Activated naive CD8-positive, alpha-beta T cell treated with anti-CD3 and anti-CD28 coated beads for 36 hours (primary cell): ENCODE results near the gene NEO1. TPM values are rescaled to one million over a fixed set of nuclear protein-coding genes. Genes with fewer than 3 reads are reported as not detected.
"Not testable (repeated sequence)": the region's sequence is repeated elsewhere in the genome, so short reads cannot be mapped to it uniquely, and the experiment has no call there.

Source experiments
- DNase-seq: peaks from one replicate; pipeline ENCODE4 v3.0.0; 2021
- H3K27ac Mint-ChIP-seq: one replicate; pipeline ENCODE4 v1.8.0; 2022; ENCODE audit warnings: mild to moderate bottlenecking, moderate library complexity, mixed read lengths
- H3K27me3 Mint-ChIP-seq: one replicate; pipeline ENCODE4 v1.8.0; 2022; ENCODE audit warnings: mild to moderate bottlenecking, mixed read lengths
- H3K36me3 Mint-ChIP-seq: one replicate; pipeline ENCODE4 v1.8.0; 2021; ENCODE audit warnings: mild to moderate bottlenecking, mixed read lengths
- H3K4me1 Mint-ChIP-seq: one replicate; pipeline ENCODE4 v1.8.0; 2021; ENCODE audit warnings: mixed read lengths
- H3K4me3 Mint-ChIP-seq: one replicate; pipeline ENCODE4 v1.8.0; 2022; ENCODE audit warnings: mild to moderate bottlenecking, moderate library complexity, mixed read lengths
- H3K9me3 Mint-ChIP-seq: one replicate; pipeline ENCODE4 v1.8.0; 2022; ENCODE audit warnings: mixed read lengths
- total RNA-seq, 2 experiments: library from RNA; stranded (reverse); gene quantifications; one replicate each; pipeline ENCODE4 v1.2.3, GENCODE V29; 2021

Gene NEO1
- total RNA-seq, 2 experiments from 2014 or later, result 4.1 to 4.7 TPM

DNA sequence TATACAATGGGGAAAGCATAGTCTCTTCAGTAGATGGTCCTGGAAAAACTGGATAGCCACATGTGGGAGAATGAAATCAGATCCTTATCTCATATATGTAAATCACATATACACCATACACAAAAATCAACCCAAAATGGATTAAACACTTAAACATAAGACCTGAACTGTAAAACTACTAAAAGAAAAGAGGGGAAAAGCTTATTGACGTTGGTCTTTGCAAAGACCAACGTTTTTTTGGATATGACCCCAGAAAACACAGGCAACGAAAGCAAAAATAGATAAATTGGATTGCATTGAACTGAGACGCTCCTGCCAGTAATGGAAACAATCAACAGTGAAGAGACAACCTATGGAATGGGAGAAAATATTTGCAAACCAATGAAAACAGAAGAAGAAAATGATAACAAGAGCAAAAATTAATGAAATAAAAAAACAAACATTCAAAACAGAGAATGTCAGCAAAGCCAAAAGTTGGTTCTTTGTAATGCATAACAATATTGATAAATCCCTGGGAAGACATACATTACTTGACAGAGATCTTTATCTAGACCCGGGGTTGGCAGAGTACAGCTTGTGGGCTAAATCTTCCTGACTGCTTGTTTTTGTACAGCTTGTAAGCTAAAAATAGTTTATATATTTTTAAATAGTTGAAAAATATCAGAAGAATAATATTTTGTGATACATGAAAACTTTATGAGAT lies 86.9 kb downstream of the NEO1 start:
- Mint-ChIP-seq H3K9me3 (no peaks in the 10 kb centered on the region), H3K4me1 (peaks cover 20% of the 10 kb centered on the region), H3K4me3 (no peak overlapping the region), H3K27ac (no peak overlapping the region), H3K36me3 (peaks cover 9% of the 10 kb centered on the region), H3K27me3 (no peaks in the 10 kb centered on the region)
- DNase-seq, result no peak

- H3K4me1 Mint-ChIP-seq, result peaks cover 22% of the 10 kb centered on the region
These were observed 87.7 kb downstream of the NEO1 start for GRCh38 chr15:73139744-73140553.

GRCh38 chr15:73141216-73141900 lies 89.1 kb downstream of the NEO1 start:
- Mint-ChIP-seq H3K9me3 (no peaks in the 10 kb centered on the region), H3K36me3 (peaks cover 9% of the 10 kb centered on the region), H3K27ac (peak overlapping the region; percentile 0), H3K4me3 (no peak overlapping the region), H3K27me3 (no peaks in the 10 kb centered on the region), H3K4me1 (peaks cover 22% of the 10 kb centered on the region)
- no peak for DNase-seq

More at GRCh38 chr15:73139744-73140553, 87.7 kb downstream of the NEO1 start:
- no peak for DNase-seq
- Mint-ChIP-seq H3K36me3 (peaks cover 9% of the 10 kb centered on the region), H3K4me3 (no peak overlapping the region), H3K27ac (no peak overlapping the region), H3K27me3 (no peaks in the 10 kb centered on the region), H3K9me3 (no peaks in the 10 kb centered on the region)

DNA sequence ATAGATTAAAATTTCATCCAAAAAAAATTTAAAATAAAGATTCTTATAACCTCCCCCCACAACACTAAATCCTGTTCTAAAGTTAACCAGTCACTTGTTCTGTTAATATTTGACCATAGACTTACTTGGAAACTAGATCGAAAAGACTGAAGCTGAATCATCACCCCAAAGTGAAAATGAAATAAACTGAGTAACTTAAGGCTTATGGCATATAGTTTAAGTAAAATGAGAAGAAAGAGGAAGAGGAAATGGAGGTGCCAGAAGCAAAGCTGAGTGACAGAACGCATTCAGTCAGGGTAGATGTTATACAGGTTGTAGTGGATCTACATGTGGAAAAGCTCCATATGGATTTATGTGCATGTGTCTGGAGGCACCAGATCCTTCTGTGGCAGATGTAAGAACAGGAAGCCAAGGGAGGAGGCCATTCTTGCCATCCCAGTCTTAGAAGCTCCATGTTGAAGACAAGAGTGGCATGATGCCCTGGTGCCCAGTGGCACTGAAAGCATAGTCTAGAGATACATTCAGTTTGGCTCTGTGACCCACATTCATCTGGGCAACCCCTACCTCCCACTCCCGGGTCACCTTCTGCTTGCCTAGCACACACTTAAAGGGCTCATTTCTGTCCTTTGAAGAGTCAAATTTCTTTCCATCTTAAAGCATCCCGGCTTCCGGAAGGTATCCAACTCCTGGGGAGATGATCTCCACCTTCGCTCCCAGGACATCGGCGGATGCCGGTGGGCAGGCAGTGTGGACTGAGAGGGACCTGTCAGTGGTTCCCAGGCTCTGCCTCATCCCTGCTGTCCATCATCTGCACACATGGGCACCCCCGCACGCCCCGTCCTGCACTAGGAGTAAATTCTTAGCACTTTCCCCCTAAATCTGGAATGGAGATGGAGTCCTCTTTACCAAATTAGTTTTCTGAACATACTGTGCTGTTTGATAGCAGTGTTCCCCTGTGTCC lies 90.8 kb downstream of the NEO1 start:
- Mint-ChIP-seq H3K4me1 (peaks cover 22% of the 10 kb centered on the region), H3K4me3 (no peak overlapping the region), H3K27ac (peak overlapping the region; percentile 80), H3K36me3 (peaks cover 9% of the 10 kb centered on the region), H3K27me3 (no peaks in the 10 kb centered on the region), H3K9me3 (no peaks in the 10 kb centered on the region)
- no peak for DNase-seq

DNA sequence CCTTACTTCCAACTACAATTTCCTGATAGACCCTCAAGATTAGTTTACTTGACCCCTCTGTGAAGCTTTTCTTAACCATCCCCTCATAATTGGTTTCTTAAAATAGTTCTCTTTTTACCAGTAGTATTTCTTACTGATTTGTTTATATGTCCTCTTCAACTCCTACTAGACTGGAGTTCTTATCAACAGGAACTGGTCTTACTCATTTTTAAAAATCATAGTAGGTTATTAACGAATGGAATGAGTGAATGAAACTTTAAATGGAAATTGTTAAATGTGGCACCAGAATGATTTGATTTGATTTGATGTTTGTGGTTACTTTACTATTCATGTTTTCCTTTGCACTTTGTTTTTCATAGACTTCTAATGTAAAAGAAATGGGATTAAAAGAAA lies 91.5 kb downstream of the NEO1 start:
- no peak overlapping the region for H3K27ac Mint-ChIP-seq
- H3K36me3 Mint-ChIP-seq, result peaks cover 9% of the 10 kb centered on the region
- H3K4me1 Mint-ChIP-seq, result peaks cover 22% of the 10 kb centered on the region
- H3K9me3 Mint-ChIP-seq, result no peaks in the 10 kb centered on the region
- no peaks in the 10 kb centered on the region for H3K27me3 Mint-ChIP-seq
- DNase-seq, result no peak
- H3K4me3 Mint-ChIP-seq, result no peak overlapping the region

DNA sequence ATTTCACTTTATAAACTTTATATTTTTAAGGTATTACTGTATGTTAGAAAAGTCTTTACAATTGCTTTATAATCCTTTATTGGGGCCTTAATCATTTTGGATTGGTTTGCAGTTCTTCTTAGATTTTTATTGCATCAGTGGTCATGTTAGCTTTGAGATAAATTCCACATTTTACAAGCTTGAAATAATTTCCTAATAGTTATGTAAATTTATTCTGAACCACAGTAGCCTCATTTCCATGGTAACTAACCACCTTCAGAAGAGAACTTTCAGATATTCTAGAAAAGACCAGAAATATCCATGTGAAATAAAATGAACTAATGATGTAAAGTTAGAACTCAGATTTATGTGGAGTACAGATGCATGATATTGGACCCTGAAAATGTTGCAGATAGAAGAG lies 94.2 kb downstream of the NEO1 start:
- H3K36me3 Mint-ChIP-seq, result peaks cover 13% of the 10 kb centered on the region
- peaks cover 22% of the 10 kb centered on the region for H3K4me1 Mint-ChIP-seq
- H3K9me3 Mint-ChIP-seq, result peaks cover 5% of the 10 kb centered on the region
- H3K27me3 Mint-ChIP-seq, result no peaks in the 10 kb centered on the region
- no peak overlapping the region for H3K4me3 Mint-ChIP-seq
- no peak for DNase-seq
- no peak overlapping the region for H3K27ac Mint-ChIP-seq

GRCh38 chr15:73150831-73151230 lies 98.6 kb downstream of the NEO1 start:
- H3K4me1 Mint-ChIP-seq, result no peaks in the 10 kb centered on the region
- peaks cover 19% of the 10 kb centered on the region for H3K9me3 Mint-ChIP-seq
- H3K36me3 Mint-ChIP-seq, result peaks cover 17% of the 10 kb centered on the region
- no peaks in the 10 kb centered on the region for H3K27me3 Mint-ChIP-seq
- no peak for DNase-seq
- no peak overlapping the region for H3K4me3 Mint-ChIP-seq
- no peak overlapping the region for H3K27ac Mint-ChIP-seq

- H3K27me3 Mint-ChIP-seq, result no peaks in the 10 kb centered on the region
- H3K9me3 Mint-ChIP-seq, result peaks cover 24% of the 10 kb centered on the region
- no peak overlapping the region for H3K4me3 Mint-ChIP-seq
- no peak for DNase-seq
- H3K36me3 Mint-ChIP-seq, result peaks cover 18% of the 10 kb centered on the region
- no peaks in the 10 kb centered on the region for H3K4me1 Mint-ChIP-seq
- no peak overlapping the region for H3K27ac Mint-ChIP-seq
These were observed 100.8 kb downstream of the NEO1 start for GRCh38 chr15:73153024-73153423.

GRCh38 chr15:73153447-73153846 lies 101.2 kb downstream of the NEO1 start:
- H3K27ac Mint-ChIP-seq, result no peak overlapping the region
- no peak for DNase-seq
- no peaks in the 10 kb centered on the region for H3K27me3 Mint-ChIP-seq
- no peak overlapping the region for H3K4me3 Mint-ChIP-seq
- peaks cover 24% of the 10 kb centered on the region for H3K9me3 Mint-ChIP-seq
- H3K4me1 Mint-ChIP-seq, result no peaks in the 10 kb centered on the region
- H3K36me3 Mint-ChIP-seq, result peaks cover 18% of the 10 kb centered on the region

DNA sequence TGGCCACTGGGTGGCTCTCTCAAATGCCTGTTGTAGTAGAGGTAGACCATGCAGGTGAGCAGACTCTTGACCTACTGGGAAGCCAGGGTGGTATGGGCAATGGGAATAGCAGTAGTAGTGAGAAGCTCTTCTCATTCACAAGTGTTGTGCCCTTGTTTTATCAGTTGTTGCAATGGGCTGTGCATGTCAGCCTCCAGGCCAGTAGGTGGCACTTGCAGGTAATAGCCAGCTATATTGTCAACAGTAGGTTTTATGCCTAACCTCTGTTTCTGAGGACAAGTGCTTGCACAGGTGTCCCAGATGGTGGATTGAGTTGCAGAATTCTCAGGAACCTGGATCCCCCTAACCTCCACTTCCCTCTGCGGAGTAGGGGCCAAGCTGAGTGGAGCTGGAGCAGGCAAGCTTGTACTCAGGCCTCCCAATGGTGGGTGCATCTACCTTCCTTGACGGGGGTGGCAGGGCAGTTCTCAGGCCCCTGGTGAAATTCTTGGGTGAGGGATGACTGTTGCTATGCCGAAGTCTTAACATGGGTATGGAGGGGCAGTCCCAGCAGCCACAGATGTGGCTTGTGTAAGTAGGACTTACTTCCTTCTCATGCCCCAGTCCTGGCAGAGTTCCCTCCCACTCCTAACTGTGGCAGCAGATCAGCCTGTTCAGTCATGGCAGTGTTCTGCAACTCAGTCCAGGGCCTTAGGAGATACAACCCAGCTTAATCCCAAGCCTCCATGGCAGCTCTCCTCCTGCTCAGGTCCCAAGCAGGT lies 104.3 kb downstream of the NEO1 start:
- Mint-ChIP-seq H3K9me3 (peaks cover 19% of the 10 kb centered on the region), H3K27me3 (no peaks in the 10 kb centered on the region), H3K36me3 (peaks cover 14% of the 10 kb centered on the region), H3K27ac (no peak overlapping the region), H3K4me1 (no peaks in the 10 kb centered on the region), H3K4me3 (no peak overlapping the region)
- no peak for DNase-seq

DNA sequence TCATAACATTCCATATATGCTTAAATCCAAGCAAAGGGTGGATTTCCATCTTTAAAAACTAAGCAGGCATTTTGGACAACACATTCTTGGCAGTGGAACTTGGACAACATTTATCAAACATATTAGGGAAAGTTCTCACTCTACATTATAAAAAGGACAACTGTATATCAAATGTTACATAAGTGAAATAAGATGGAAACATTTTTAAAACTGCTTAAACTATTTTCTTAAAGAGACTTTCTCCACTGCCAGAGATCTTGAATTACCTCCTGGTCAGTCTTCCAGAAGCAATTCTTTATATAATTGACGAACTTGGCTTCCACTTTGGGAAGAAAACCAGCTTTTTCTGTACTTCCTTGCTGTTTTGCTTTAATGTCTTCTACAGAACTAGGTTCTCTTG lies 109.3 kb downstream of the NEO1 start:
- Mint-ChIP-seq H3K27me3 (no peaks in the 10 kb centered on the region), H3K4me3 (no peak overlapping the region), H3K9me3 (peaks cover 5% of the 10 kb centered on the region), H3K4me1 (no peaks in the 10 kb centered on the region), H3K27ac (no peak overlapping the region), H3K36me3 (peaks cover 11% of the 10 kb centered on the region)
- DNase-seq, result no peak

DNA sequence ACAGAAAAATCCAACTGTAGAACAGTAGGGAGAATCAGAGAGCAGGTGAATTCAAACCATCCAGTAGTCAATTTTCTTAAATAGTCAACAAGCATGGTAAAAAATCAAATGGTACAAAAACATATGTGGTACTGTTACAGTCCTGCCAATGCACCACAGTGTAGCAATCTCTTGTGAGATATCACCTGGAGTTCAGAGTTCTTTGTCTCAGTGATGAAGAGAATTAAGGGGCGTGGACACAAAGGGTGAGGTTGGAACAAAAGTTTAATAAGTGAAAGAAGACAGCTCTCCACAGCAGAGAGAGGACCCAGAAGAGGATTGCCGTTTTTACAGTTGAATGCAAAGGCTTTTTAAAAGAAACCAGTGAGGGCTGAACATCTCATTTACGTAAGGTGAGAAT lies 113.2 kb downstream of the NEO1 start:
- DNase-seq, result no peak
- Mint-ChIP-seq H3K9me3 (peaks cover 6% of the 10 kb centered on the region), H3K27me3 (no peaks in the 10 kb centered on the region), H3K4me1 (no peaks in the 10 kb centered on the region), H3K36me3 (peaks cover 10% of the 10 kb centered on the region), H3K27ac (no peak overlapping the region), H3K4me3 (no peak overlapping the region)

DNA sequence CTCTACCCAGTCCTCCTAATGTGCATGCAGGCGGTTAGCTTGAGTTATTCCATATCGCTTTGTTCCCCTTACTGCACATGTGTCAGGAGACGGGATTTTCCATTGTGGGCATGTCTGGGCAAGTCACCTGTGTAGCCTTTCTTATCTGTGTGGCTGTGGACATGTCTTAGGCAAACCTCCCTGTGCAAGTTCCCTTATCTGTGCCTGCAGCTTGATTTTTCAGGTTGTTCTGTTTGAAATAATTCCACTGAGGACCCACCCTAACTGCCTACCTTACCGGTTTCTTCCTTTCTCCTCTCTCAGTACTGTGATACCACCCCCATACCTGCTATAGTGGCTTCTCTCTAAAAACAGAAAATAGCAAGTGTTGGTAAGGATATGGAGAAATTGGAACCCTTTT lies 113.6 kb downstream of the NEO1 start:
- no peaks in the 10 kb centered on the region for H3K4me1 Mint-ChIP-seq
- H3K9me3 Mint-ChIP-seq, result peaks cover 6% of the 10 kb centered on the region
- H3K36me3 Mint-ChIP-seq, result peaks cover 10% of the 10 kb centered on the region
- H3K27ac Mint-ChIP-seq, result no peak overlapping the region
- H3K4me3 Mint-ChIP-seq, result no peak overlapping the region
- no peak for DNase-seq
- H3K27me3 Mint-ChIP-seq, result no peaks in the 10 kb centered on the region

- H3K27me3 Mint-ChIP-seq, H3K9me3 Mint-ChIP-seq, DNase-seq, H3K4me1 Mint-ChIP-seq, H3K36me3 Mint-ChIP-seq, H3K27ac Mint-ChIP-seq, H3K4me3 Mint-ChIP-seq: not testable (repeated sequence)
These were observed 114.4 kb downstream of the NEO1 start for GRCh38 chr15:73166711-73167110.
